PC-3 (cell line): ENCODE results near the gene METTL8. TPM values are rescaled to one million over a fixed set of nuclear protein-coding genes. Genes with fewer than 3 reads are reported as not detected.

Experiments used
- ATAC-seq: fragments of 200-7000 bp; cut with Tn5 transposase; 2 replicates; pipeline ENCODE4 v1.9.1; 2020; ENCODE audit warnings: mild to moderate bottlenecking, moderate library complexity
- BruUV-seq: library from RNA; stranded (reverse); fragments of 400-500 nt; replicated peaks from 2 replicates; lab custom pipeline; 2021; lab: Mats Ljungman, UMichigan
- CTCF ChIA-PET: fragments of 300-600 bp; sonication (Branson Sonifier 250); formaldehyde crosslinking; loops from one replicate; lab custom pipeline; 2022; ENCODE audit warnings: antibody characterized with exemption; lab: Charles Lee
- POLR2A ChIA-PET: fragments of 300-600 bp; sonication (Branson Sonifier 250); formaldehyde crosslinking; loops from one replicate; lab custom pipeline; 2022; ENCODE audit warnings: antibody characterized with exemption; ENCODE audit not compliant: unreplicated experiment; lab: Charles Lee
- DNase-seq: peaks from one replicate; pipeline ENCODE4 v3.0.0-alpha.2; 2015
- H2AFZ ChIP-seq: fragments of 300-600 bp; sonication (generic); 2 replicates; pipeline ENCODE4 v1.6.0; 2016; ENCODE audit warnings: antibody characterized with exemption, low read length
- H3F3A ChIP-seq: fragments of 300-600 bp; sonication (generic); one replicate; pipeline ENCODE4 v1.6.0; 2017; ENCODE audit warnings: antibody characterized with exemption, low read length, control low read depth, mild to moderate bottlenecking; ENCODE audit not compliant: unreplicated experiment
- H3K27ac ChIP-seq: fragments of 300-600 bp; sonication (generic); 2 replicates; pipeline ENCODE4 v1.5.1; 2016; ENCODE audit warnings: mild to moderate bottlenecking, low read length
- H3K27me3 ChIP-seq: fragments of 300-600 bp; sonication (generic); 2 replicates; pipeline ENCODE4 v1.6.1; 2016; ENCODE audit warnings: low read length, mixed read lengths
- H3K36me3 ChIP-seq: fragments of 300-600 bp; sonication (generic); 2 replicates; pipeline ENCODE4 v1.6.1; 2016; ENCODE audit warnings: low read depth, mixed run types, low read length, mixed read lengths
- H3K4me1 ChIP-seq: fragments of 300-600 bp; sonication (generic); 2 replicates; pipeline ENCODE4 v1.5.1; 2016; ENCODE audit warnings: low read length; ENCODE audit not compliant: insufficient read depth
- H3K4me2 ChIP-seq: fragments of 300-600 bp; sonication (generic); 2 replicates; pipeline ENCODE4 v1.6.0; 2016; ENCODE audit warnings: low read length
- H3K4me3 ChIP-seq: fragments of 300-600 bp; sonication (generic); 2 replicates; pipeline ENCODE4 v1.5.1; 2016; ENCODE audit warnings: mild to moderate bottlenecking, low read length, mixed read lengths
- H3K79me2 ChIP-seq: fragments of 300-600 bp; sonication (generic); 2 replicates; pipeline ENCODE4 v1.6.1; 2017; ENCODE audit warnings: low read length, mixed read lengths
- H3K9ac ChIP-seq: fragments of 300-600 bp; sonication (generic); 2 replicates; pipeline ENCODE4 v1.6.0; 2016; ENCODE audit warnings: mild to moderate bottlenecking, low read length
- H3K9me2 ChIP-seq: fragments of 300-600 bp; sonication (generic); replicated peaks from 2 replicates; pipeline ENCODE4 v1.6.1; 2016; ENCODE audit warnings: mixed run types, low read length, mixed read lengths
- H3K9me3 ChIP-seq: fragments of 300-600 bp; sonication (generic); 2 replicates; pipeline ENCODE4 v1.6.1; 2016; ENCODE audit warnings: low read length, mixed read lengths
- H4K20me1 ChIP-seq: fragments of 300-600 bp; sonication (generic); 2 replicates; pipeline ENCODE4 v1.6.1; 2016; ENCODE audit warnings: low read length, mixed read lengths
- CTCF ChIP-seq: fragments of 300-600 bp; sonication (generic); conservative IDR thresholded peaks from 2 replicates; pipeline ENCODE4 v1.5.1; 2017; ENCODE audit warnings: antibody characterized with exemption, low read depth, mild to moderate bottlenecking, low read length
- EZH2 ChIP-seq: fragments of 300-600 bp; sonication (generic); IDR thresholded peaks from one replicate; pipeline ENCODE4 v1.6.1; 2017; ENCODE audit warnings: antibody characterized with exemption, mild to moderate bottlenecking, low read length; ENCODE audit not compliant: unreplicated experiment
- EZH2phosphoT487 ChIP-seq: fragments of 300-600 bp; sonication (generic); IDR thresholded peaks from 2 replicates; pipeline ENCODE4 v1.6.1; 2018; ENCODE audit warnings: mild to moderate bottlenecking, antibody characterized with exemption, low read length, borderline replicate concordance
- intact Hi-C: fragments of 100-400 bp; cut with micrococcal nuclease; formaldehyde crosslinking; loops from 2 replicates; pipeline ENCODE4 v1.9.0; 2023
- total RNA-seq: library from RNA; depleted of rRNA; stranded (reverse); fragments of >200 nt; gene quantifications from 2 replicates; pipeline ENCODE4 v1.2.3, GENCODE V29; 2014

Gene METTL8
- total RNA-seq, 1 experiment from 2014 or later: 10.8 TPM

DNA sequence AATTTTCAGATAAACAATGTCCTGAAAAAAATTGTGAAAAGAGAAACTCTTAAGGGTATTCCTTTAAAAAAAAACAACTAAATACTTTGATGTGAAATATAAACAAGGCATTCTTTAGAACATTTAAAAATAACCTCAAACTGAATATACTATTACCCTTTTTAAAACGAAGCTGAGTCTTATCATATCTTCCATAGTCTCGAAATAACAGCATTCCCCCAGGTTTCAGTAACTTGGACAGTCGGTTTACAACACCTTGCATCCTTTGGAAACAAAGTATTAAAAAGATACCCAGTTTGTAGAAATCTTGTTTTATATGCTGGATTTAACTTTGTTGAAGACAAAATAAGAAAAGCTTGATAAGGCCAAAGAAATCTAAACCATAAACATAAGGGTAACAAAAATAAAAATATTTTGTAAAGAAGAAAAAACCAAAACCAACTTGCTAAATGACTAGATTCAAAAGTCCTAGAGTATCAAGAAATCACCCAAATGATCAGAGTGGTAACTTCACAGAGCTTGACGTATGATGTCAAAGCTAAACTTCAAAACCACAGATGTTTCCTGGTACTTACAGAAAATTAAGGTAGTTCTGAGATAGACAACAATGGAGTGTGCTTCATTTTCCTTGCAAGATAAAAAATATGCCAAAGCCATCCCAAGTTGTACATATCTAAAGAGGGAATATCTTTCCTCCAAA, 107.8 kb downstream of the METTL8 start:
- ChIA-PET POLR2A (no interaction called here), CTCF (interaction anchor here (0.6 kb wide), 1 partner anchor 18 kb away, joined by 3 read pairs; no protein-coding TSS in a partner anchor)
- Histone ChIP-seq H2AFZ (no peak overlapping the region), H3K9me2 (no peaks in the 10 kb centered on the region), H3K79me2 (no peaks in the 10 kb centered on the region), H3K4me2 (no peak overlapping the region), H4K20me1 (no peaks in the 10 kb centered on the region), H3K4me1 (no peaks in the 10 kb centered on the region), H3K36me3 (0 out of 2 replicates have a peak, but pooled peaks cover 2% of the 10 kb centered on the region), H3K27ac (no peak overlapping the region), H3K9ac (no peak overlapping the region), H3F3A (no peaks in the 10 kb centered on the region), H3K27me3 (no peaks in the 10 kb centered on the region), H3K4me3 (no peak overlapping the region), H3K9me3 (no peaks in the 10 kb centered on the region)
- ATAC-seq (no peak), DNase-seq (no peak)
- TF ChIP-seq EZH2phosphoT487 (no peak), EZH2 (no peak), CTCF (no peak)
- BruUV-seq: no TSS peak
- intact Hi-C loops: no loop called here

- BruUV-seq: no TSS peak
- no peak for ATAC-seq
- POLR2A ChIA-PET: no interaction called here
Observed at GRCh38 chr2:171323971-171324528, 109.7 kb downstream of the METTL8 start.

More at GRCh38 chr2:171323971-171324528, 109.7 kb downstream of the METTL8 start:
- Histone ChIP-seq H3F3A (no peaks in the 10 kb centered on the region), H3K36me3 (0 out of 2 replicates have a peak, but pooled peaks cover 2% of the 10 kb centered on the region), H4K20me1 (no peaks in the 10 kb centered on the region), H3K79me2 (no peaks in the 10 kb centered on the region), H3K4me3 (no peak overlapping the region), H3K27ac (no peak overlapping the region), H3K27me3 (no peaks in the 10 kb centered on the region), H3K9me3 (no peaks in the 10 kb centered on the region), H3K4me2 (no peak overlapping the region), H2AFZ (no peak overlapping the region), H3K4me1 (no peaks in the 10 kb centered on the region), H3K9ac (no peak overlapping the region), H3K9me2 (no peaks in the 10 kb centered on the region)
- no peak for DNase-seq
- TF ChIP-seq EZH2phosphoT487 (no peak), EZH2 (no peak), CTCF (no peak)
- CTCF ChIA-PET: no interaction called here
- intact Hi-C loops: no loop called here
